ENCODE measurements around the gene ST3GAL6. TPM values are rescaled to one million over a fixed set of nuclear protein-coding genes. Genes with fewer than 3 reads are reported as not detected.

Gene ST3GAL6
- total and polyA plus RNA-seq, 12 donors: 27.3 to 92.9 (median 57.5) TPM

GRCh38 chr3:98778383-98778782, 15.2 kb downstream of the ST3GAL6 start:
- no peak overlapping the region for H3K4me3 ChIP-seq
- H3K36me3 ChIP-seq: peaks cover 0 to 65% (median 4%) of the 10 kb centered on the region in 9 donors
- DNase-seq (no peak), ATAC-seq (peak in 3 of 8 donors; percentile 4 to 8 (median 6))
- H3K27ac ChIP-seq: peak overlapping the region in 8 of 10 donors; percentile 7 to 73 (median 48)
- peaks cover 19 to 60% (median 44%) of the 10 kb centered on the region in 9 donors for H3K4me1 ChIP-seq
- intact Hi-C loops (cut with DNase I): loop anchor here in 2 of 10 donors (5.0 kb wide), 1 partner anchor 41 kb away; no protein-coding TSS in a partner anchor
- WGBS, 2 donors: 84 to 87% methylated on average over 5 of the region's 5 CpGs
- no peaks in the 10 kb centered on the region for H3K9me3 ChIP-seq
- TF ChIP-seq, protein P1, sequence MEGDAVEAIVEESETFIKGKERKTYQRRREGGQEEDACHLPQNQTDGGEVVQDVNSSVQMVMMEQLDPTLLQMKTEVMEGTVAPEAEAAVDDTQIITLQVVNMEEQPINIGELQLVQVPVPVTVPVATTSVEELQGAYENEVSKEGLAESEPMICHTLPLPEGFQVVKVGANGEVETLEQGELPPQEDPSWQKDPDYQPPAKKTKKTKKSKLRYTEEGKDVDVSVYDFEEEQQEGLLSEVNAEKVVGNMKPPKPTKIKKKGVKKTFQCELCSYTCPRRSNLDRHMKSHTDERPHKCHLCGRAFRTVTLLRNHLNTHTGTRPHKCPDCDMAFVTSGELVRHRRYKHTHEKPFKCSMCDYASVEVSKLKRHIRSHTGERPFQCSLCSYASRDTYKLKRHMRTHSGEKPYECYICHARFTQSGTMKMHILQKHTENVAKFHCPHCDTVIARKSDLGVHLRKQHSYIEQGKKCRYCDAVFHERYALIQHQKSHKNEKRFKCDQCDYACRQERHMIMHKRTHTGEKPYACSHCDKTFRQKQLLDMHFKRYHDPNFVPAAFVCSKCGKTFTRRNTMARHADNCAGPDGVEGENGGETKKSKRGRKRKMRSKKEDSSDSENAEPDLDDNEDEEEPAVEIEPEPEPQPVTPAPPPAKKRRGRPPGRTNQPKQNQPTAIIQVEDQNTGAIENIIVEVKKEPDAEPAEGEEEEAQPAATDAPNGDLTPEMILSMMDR (IDR thresholded peaks at IDR 0.05): no peak
- no peaks in the 10 kb centered on the region for H3K27me3 ChIP-seq

DNA sequence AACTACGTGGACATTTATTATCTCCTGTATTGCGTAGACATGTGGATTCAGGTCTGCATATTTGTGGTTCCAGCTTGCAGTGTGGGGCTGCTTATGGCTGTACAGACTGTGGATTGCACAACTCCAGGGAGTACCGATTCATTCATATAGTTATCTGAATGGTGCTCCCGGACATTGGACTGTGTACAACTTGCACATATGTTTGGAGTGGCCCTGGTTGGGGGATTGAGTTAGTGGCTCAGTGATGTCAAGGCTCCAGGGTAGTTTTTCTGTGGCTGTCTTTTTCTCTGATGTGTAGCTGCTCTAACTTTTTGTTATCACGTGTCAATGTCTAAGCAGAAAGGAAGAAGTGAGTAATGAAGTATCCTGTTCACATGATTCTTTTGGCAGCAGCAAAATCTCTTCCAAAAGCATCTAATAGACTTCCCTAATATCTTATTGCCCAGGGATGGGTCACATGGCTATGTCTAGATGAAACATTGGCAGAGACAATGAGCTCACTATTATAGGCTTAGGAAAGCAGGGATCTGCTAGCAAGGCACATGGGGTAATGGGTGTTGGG, 15.8 kb downstream of the ST3GAL6 start:
- WGBS, 2 donors: 26 to 28% methylated on average over 5 of the region's 5 CpGs
- peak; percentile 64 to 82 (median 74) for ATAC-seq
- Histone ChIP-seq H3K9me3 (no peaks in the 10 kb centered on the region), H3K4me1 (peaks cover 19 to 65% (median 49%) of the 10 kb centered on the region in 9 donors), H3K27me3 (no peaks in the 10 kb centered on the region), H3K4me3 (no peak overlapping the region), H3K27ac (peak overlapping the region in 7 of 10 donors; percentile 21 to 73 (median 51)), H3K36me3 (peaks cover 0 to 64% (median 4%) of the 10 kb centered on the region in 9 donors)
- intact Hi-C loops (cut with DNase I): loop anchor here in 2 of 10 donors (5.0 kb wide), 1 partner anchor 42 kb away; no protein-coding TSS in a partner anchor
- TF ChIP-seq, protein P1 (IDR thresholded peaks at IDR 0.05): no peak
- DNase-seq: peak in 1 of 2 donors; percentile 34

DNA sequence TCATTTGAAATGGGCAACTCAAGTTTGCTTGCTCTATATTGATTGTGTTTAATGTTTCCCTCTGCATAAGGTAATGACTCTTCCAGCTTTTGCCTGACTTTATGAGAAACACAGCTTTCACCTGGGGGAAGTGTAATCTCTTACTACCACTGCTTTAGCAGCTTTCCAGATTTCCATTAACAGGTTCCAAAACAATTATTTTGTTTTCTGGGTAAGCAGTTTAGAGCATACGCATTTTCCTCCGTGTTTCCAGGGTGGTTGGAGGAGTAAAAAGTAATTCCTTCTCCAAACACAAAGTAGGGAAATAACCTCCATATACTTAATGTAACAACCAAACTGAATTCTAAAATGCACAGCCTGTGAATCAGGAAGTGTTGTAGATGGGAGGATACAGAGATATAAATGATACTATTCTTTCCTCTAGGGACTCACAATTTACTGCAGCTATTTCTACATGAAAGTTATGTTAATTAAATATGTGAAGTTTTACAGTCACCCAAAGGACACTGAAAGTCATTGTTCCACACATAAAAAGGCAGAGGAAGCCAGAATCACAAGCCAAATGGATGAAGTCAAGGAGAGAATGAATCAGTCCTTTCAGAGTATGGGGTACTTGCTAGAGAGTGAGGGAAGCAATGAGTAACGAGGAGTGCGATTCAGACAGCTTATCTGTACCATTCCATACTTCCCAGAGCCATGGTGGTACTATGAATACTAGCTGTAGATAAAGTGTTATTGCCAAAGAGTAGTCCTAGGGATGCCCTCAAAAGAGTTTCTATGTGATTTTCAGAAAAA, 16.6 kb downstream of the ST3GAL6 start:
- Histone ChIP-seq H3K4me3 (no peak overlapping the region), H3K36me3 (peaks cover 0 to 64% (median 4%) of the 10 kb centered on the region in 9 donors), H3K27me3 (no peaks in the 10 kb centered on the region), H3K4me1 (peaks cover 19 to 73% (median 53%) of the 10 kb centered on the region in 9 donors), H3K9me3 (no peaks in the 10 kb centered on the region), H3K27ac (peak overlapping the region in 6 of 10 donors; percentile 21 to 73 (median 46))
- intact Hi-C loops (cut with DNase I): loop anchor here in 3 of 10 donors (5.0 kb wide), 2 partner anchors 42 to 47 kb away; no protein-coding TSS in a partner anchor
- WGBS, 2 donors: 44 to 56% methylated on average over 4 of the region's 4 CpGs
- DNase-seq (no peak), ATAC-seq (peak in 3 of 8 donors; percentile 26 to 43 (median 29))
- TF ChIP-seq, protein P1 (IDR thresholded peaks at IDR 0.05): no peak

DNA sequence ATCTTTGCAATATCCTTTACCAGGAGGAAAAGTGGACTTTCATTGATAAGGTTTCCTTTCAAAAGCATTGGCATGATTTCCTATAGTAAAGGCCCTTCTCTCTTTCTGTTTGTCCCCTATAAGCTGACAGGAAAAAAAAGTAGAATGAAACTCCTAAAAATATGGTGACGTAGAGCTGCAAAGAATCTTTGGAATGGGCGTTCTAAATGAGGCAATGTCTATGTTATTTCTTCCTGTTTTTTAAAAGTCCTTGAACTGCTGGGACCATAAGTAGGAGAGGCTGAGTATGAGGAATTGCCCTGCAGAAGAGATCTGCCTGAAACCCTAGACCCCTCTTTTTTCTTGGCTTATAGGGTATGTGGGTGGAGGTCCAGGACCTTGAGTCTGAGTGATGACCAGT, 17.2 kb downstream of the ST3GAL6 start:
- Histone ChIP-seq H3K9me3 (no peaks in the 10 kb centered on the region), H3K4me3 (no peak overlapping the region), H3K4me1 (peaks cover 21 to 76% (median 59%) of the 10 kb centered on the region in 9 donors), H3K27me3 (no peaks in the 10 kb centered on the region), H3K36me3 (peaks cover 0 to 64% (median 4%) of the 10 kb centered on the region in 9 donors), H3K27ac (peak overlapping the region in 6 of 10 donors; percentile 21 to 73 (median 46))
- DNase-seq (no peak), ATAC-seq (no peak)
- 74 to 77% methylated on average over 2 of the region's 2 CpGs for WGBS, 2 donors
- TF ChIP-seq, protein P1 (IDR thresholded peaks at IDR 0.05): no peak
- intact Hi-C loops (cut with DNase I): loop anchor here in 1 of 10 donors (5.0 kb wide), 1 partner anchor 48 kb away; no protein-coding TSS in a partner anchor
